Measurements from ENCODE around the gene CIAO1.
"Not testable (repeated sequence)": the region's sequence is repeated elsewhere in the genome, so short reads cannot be mapped to it uniquely, and the experiment has no call there.

Gene CIAO1

GRCh38 chr2:96265840-96266679 is at the start of gene CIAO1, which contains the start of gene TMEM127:
Gene CIAO1, plus strand, starts transcription at chr2:96266225. Its CDS starts 126 bp downstream, at chr2:96266351.
Gene TMEM127, minus strand, starts transcription at chr2:96265997. Its CDS starts 616 bp downstream, at chr2:96265381.
- DNase-seq (ENCODE audit: low read depth) = peak; percentile 98

GRCh38 chr2:96218508-96219131 is 47.4 kb upstream of the CIAO1 start:
- DNase-seq (ENCODE audit: low read depth) = no peak

GRCh38 chr2:96219959-96220358 is 46.1 kb upstream of the CIAO1 start:
- DNase-seq (ENCODE audit: low read depth) = not testable (repeated sequence)

- not testable (repeated sequence) for DNase-seq (ENCODE audit: low read depth)
These were observed 44.9 kb upstream of the CIAO1 start for GRCh38 chr2:96221106-96221505.

- no peak for DNase-seq (ENCODE audit: low read depth)
These were observed 41.0 kb upstream of the CIAO1 start for GRCh38 chr2:96225016-96225533.

GRCh38 chr2:96231316-96231715 is 34.7 kb upstream of the CIAO1 start:
- no peak for DNase-seq (ENCODE audit: low read depth)

- DNase-seq (ENCODE audit: low read depth) = no peak
These were observed 32.6 kb upstream of the CIAO1 start for GRCh38 chr2:96233436-96233835.

GRCh38 chr2:96233880-96234316 is 32.1 kb upstream of the CIAO1 start:
- no peak for DNase-seq (ENCODE audit: low read depth)

- DNase-seq (ENCODE audit: low read depth) = no peak
These were observed 29.1 kb upstream of the CIAO1 start for GRCh38 chr2:96236882-96237281.

- no peak for DNase-seq (ENCODE audit: low read depth)
These were observed 27.8 kb upstream of the CIAO1 start for GRCh38 chr2:96238266-96238665.

GRCh38 chr2:96239091-96239490 is 26.9 kb upstream of the CIAO1 start:
- DNase-seq (ENCODE audit: low read depth) = no peak

GRCh38 chr2:96239745-96240264 is 26.2 kb upstream of the CIAO1 start:
- no peak for DNase-seq (ENCODE audit: low read depth)

- no peak for DNase-seq (ENCODE audit: low read depth)
These were observed 25.5 kb upstream of the CIAO1 start for GRCh38 chr2:96240341-96241038.

GRCh38 chr2:96241227-96241626 is 24.8 kb upstream of the CIAO1 start:
- no peak for DNase-seq (ENCODE audit: low read depth)

- peak; percentile 17 for DNase-seq (ENCODE audit: low read depth)
These were observed 24.0 kb upstream of the CIAO1 start for GRCh38 chr2:96241900-96242611.

- no peak for DNase-seq (ENCODE audit: low read depth)
These were observed 22.2 kb upstream of the CIAO1 start for GRCh38 chr2:96243843-96244242.

GRCh38 chr2:96245609-96246390 is 20.2 kb upstream of the CIAO1 start:
- no peak for DNase-seq (ENCODE audit: low read depth)

- no peak for DNase-seq (ENCODE audit: low read depth)
These were observed 19.0 kb upstream of the CIAO1 start for GRCh38 chr2:96247009-96247408.

GRCh38 chr2:96247896-96248295 is 18.1 kb upstream of the CIAO1 start:
- DNase-seq (ENCODE audit: low read depth) = no peak

- DNase-seq (ENCODE audit: low read depth) = no peak
These were observed 17.4 kb upstream of the CIAO1 start for GRCh38 chr2:96248624-96249023.

GRCh38 chr2:96249654-96250053 is 16.4 kb upstream of the CIAO1 start:
- no peak for DNase-seq (ENCODE audit: low read depth)

All from T-helper 22 cell (primary cell).